Measurements from ENCODE around the gene GEMIN7. TPM values are rescaled to one million over a fixed set of nuclear protein-coding genes. Genes with fewer than 3 reads are reported as not detected.

The GEMIN7 gene
- total and polyA plus RNA-seq, 2 experiments from 2014 or later = 48.8 to 69.0 TPM

- TF ChIP-seq EZH2 (IDR thresholded peaks at IDR 0.05; ENCODE audit: borderline replicate concordance) = no peak
- TF ChIP-seq, protein P1, sequence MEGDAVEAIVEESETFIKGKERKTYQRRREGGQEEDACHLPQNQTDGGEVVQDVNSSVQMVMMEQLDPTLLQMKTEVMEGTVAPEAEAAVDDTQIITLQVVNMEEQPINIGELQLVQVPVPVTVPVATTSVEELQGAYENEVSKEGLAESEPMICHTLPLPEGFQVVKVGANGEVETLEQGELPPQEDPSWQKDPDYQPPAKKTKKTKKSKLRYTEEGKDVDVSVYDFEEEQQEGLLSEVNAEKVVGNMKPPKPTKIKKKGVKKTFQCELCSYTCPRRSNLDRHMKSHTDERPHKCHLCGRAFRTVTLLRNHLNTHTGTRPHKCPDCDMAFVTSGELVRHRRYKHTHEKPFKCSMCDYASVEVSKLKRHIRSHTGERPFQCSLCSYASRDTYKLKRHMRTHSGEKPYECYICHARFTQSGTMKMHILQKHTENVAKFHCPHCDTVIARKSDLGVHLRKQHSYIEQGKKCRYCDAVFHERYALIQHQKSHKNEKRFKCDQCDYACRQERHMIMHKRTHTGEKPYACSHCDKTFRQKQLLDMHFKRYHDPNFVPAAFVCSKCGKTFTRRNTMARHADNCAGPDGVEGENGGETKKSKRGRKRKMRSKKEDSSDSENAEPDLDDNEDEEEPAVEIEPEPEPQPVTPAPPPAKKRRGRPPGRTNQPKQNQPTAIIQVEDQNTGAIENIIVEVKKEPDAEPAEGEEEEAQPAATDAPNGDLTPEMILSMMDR (IDR thresholded peaks at IDR 0.05; ENCODE audit: poor library complexity) = no peak
- no peak for TF ChIP-seq EZH2phosphoT487 (IDR thresholded peaks at IDR 0.05; ENCODE audit: low read depth, severe bottlenecking, unreplicated experiment)
- no peaks in the 10 kb centered on the region for H3K27me3 ChIP-seq
- no peak for DNase-seq (ENCODE audit: low spot score)
- H3K79me2 ChIP-seq = peaks cover 73% of the 10 kb centered on the region
- no peak overlapping the region for H3K4me2 ChIP-seq
- peaks cover 3% of the 10 kb centered on the region for H3K4me1 ChIP-seq (ENCODE audit: insufficient read depth)
- peaks cover 37% of the 10 kb centered on the region for H4K20me1 ChIP-seq (ENCODE audit: insufficient read depth, poor library complexity, severe bottlenecking)
- H3K36me3 ChIP-seq (replicated peaks; ENCODE audit: insufficient read depth, low read depth) = no peaks in the 10 kb centered on the region
- no peak overlapping the region for H2AFZ ChIP-seq
- no peak overlapping the region for H3K27ac ChIP-seq
- no peaks in the 10 kb centered on the region for H3K9me2 ChIP-seq (replicated peaks; ENCODE audit: insufficient read depth)
- H3K4me3 ChIP-seq = no peak overlapping the region
- 98% methylated on average over 21 of the region's 21 CpGs for WGBS (ENCODE audit: low lambda C conversion rate, missing lambda C conversion rate)
- no peaks in the 10 kb centered on the region for H3K9me3 ChIP-seq (ENCODE audit: low read depth)
Observed at GRCh38 chr19:45135176-45135885, 56.3 kb downstream of the GEMIN7 start.

GRCh38 chr19:45136507-45137178 is 57.6 kb downstream of the GEMIN7 start:
- Histone ChIP-seq H3K27ac (no peak overlapping the region), H3K9me3 (ENCODE audit: low read depth) (no peaks in the 10 kb centered on the region), H3K4me3 (no peak overlapping the region), H2AFZ (no peak overlapping the region), H3K36me3 (replicated peaks; ENCODE audit: insufficient read depth, low read depth) (no peaks in the 10 kb centered on the region), H3K4me1 (ENCODE audit: insufficient read depth) (peaks cover 3% of the 10 kb centered on the region), H3K27me3 (no peaks in the 10 kb centered on the region), H4K20me1 (ENCODE audit: insufficient read depth, poor library complexity, severe bottlenecking) (peaks cover 24% of the 10 kb centered on the region), H3K79me2 (peaks cover 67% of the 10 kb centered on the region), H3K4me2 (no peak overlapping the region), H3K9me2 (replicated peaks; ENCODE audit: insufficient read depth) (no peaks in the 10 kb centered on the region)
- DNase-seq (ENCODE audit: low spot score) = no peak
- TF ChIP-seq EZH2 (IDR thresholded peaks at IDR 0.05; ENCODE audit: borderline replicate concordance) (no peak), EZH2phosphoT487 (IDR thresholded peaks at IDR 0.05; ENCODE audit: low read depth, severe bottlenecking, unreplicated experiment) (no peak)
- TF ChIP-seq, protein P1 (IDR thresholded peaks at IDR 0.05; ENCODE audit: poor library complexity) = no peak
- WGBS (ENCODE audit: low lambda C conversion rate, missing lambda C conversion rate) = 93% methylated on average over 10 of the region's 12 CpGs

DNA sequence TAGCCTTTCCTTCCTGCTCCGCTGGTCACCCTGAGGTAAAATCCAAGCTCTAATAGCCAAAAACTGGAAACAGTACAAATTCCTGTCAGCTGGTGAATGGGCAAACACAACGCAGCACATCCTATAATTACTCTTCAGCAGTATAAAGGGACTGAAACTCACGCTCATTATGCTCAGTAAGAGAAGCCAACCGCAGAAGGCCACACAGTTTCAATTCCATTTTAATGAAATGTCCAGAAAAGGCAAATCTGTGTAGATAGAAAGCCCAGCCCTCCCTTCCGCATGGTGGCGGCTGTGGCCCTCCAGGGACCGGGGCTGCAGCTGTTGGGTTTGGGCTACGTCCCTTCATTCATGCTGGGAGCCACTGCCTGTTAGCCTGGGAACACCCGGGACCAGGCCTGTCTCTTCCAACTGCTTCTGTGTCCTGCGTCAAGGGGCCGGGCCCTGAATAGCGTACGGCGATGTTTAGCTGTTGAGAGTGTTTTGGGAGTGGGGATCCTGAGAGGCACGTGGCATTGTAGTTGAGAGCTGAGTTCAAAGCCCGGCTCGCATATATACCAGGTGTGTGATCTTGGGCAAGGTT is 58.2 kb downstream of the GEMIN7 start:
- H3K36me3 ChIP-seq (replicated peaks; ENCODE audit: insufficient read depth, low read depth) = no peaks in the 10 kb centered on the region
- peaks cover 3% of the 10 kb centered on the region for H3K4me1 ChIP-seq (ENCODE audit: insufficient read depth)
- TF ChIP-seq EZH2phosphoT487 (IDR thresholded peaks at IDR 0.05; ENCODE audit: low read depth, severe bottlenecking, unreplicated experiment) (no peak), EZH2 (IDR thresholded peaks at IDR 0.05; ENCODE audit: borderline replicate concordance) (no peak)
- TF ChIP-seq, protein P1 (IDR thresholded peaks at IDR 0.05; ENCODE audit: poor library complexity) = no peak
- H4K20me1 ChIP-seq (ENCODE audit: insufficient read depth, poor library complexity, severe bottlenecking) = peaks cover 20% of the 10 kb centered on the region
- H3K4me2 ChIP-seq = no peak overlapping the region
- no peak for DNase-seq (ENCODE audit: low spot score)
- 95% methylated on average over 17 of the region's 17 CpGs for WGBS (ENCODE audit: low lambda C conversion rate, missing lambda C conversion rate)
- H3K27ac ChIP-seq = no peak overlapping the region
- H3K9me3 ChIP-seq (ENCODE audit: low read depth) = no peaks in the 10 kb centered on the region
- no peaks in the 10 kb centered on the region for H3K9me2 ChIP-seq (replicated peaks; ENCODE audit: insufficient read depth)
- no peak overlapping the region for H2AFZ ChIP-seq
- no peaks in the 10 kb centered on the region for H3K27me3 ChIP-seq
- H3K4me3 ChIP-seq = no peak overlapping the region
- peaks cover 61% of the 10 kb centered on the region for H3K79me2 ChIP-seq
